K562 treated with DMSO at 1 percent for 24 hours (cell line): ENCODE measurements around the gene DNM1L. TPM values are rescaled to one million over a fixed set of nuclear protein-coding genes. Genes with fewer than 3 reads are reported as not detected.

Experiments
- total RNA-seq: library from RNA; unstranded; fragments of 300-600 nt; gene quantifications from 2 replicates; pipeline ENCODE4 v1.2.3, GENCODE V29; 2022; ENCODE audit warnings: low read depth; ENCODE audit not compliant: insufficient read depth

The DNM1L gene
- 21.8 and 25.0 TPM in 2 replicates for total RNA-seq

GRCh38 chr12:32679091-32679919, at the start of gene DNM1L:
Gene DNM1L, plus strand, starts transcription at chr12:32679301. Its CDS starts 63 bp downstream, at chr12:32679364.

GRCh38 chr12:32755654-32756475, 76.8 kb downstream of the DNM1L start, which contains the start of gene YARS2:
Gene YARS2, minus strand, starts transcription at chr12:32755897. Its CDS starts 23 bp downstream, at chr12:32755874.

Other genes starting within 250 kb of the DNM1L start
- 18.3 and 21.3 TPM in 2 replicates for gene YARS2, start 76.6 kb downstream of the DNM1L start, total RNA-seq
- 2.3 and 3.1 TPM in 2 replicates for gene PKP2, start 217.5 kb downstream of the DNM1L start, total RNA-seq